Measurements from ENCODE around the gene PPP1R14D.

PPP1R14D gene

GRCh38 chr15:40838756-40839155, 10.2 kb upstream of the PPP1R14D start (continued):
- TF ChIP-seq ZNF239 (tag by site-specific recombination; IDR thresholded peaks at IDR 0.05): no peak
- no peak for TF ChIP-seq CTCF (tag by site-specific recombination; IDR thresholded peaks at IDR 0.05)
- no peak for TF ChIP-seq PRDM2 (tag by site-specific recombination; IDR thresholded peaks at IDR 0.05; ENCODE audit: borderline replicate concordance)
- no peak for TF ChIP-seq ZNF16 (tag by site-specific recombination; IDR thresholded peaks at IDR 0.05; ENCODE audit: low read depth)
- no peak for TF ChIP-seq ZNF324 (tag by site-specific recombination; IDR thresholded peaks at IDR 0.05)
- TF ChIP-seq ZNF707 (tag by site-specific recombination; IDR thresholded peaks at IDR 0.05): no peak
- TF ChIP-seq ZIC2 (tag by site-specific recombination; IDR thresholded peaks at IDR 0.05): no peak
- TF ChIP-seq ZBTB48 (tag by site-specific recombination; IDR thresholded peaks at IDR 0.05): no peak
- TF ChIP-seq ZNF518A (tag by site-specific recombination; conservative IDR thresholded peaks at IDR 0.05; ENCODE audit: low read depth): no peak

- no peaks in the 10 kb centered on the region for H3K9me3 ChIP-seq (ENCODE audit: control insufficient read depth, insufficient read depth, low read depth, low read length)
- CTCF ChIA-PET: no interaction called here
- no peak overlapping the region for H3K27ac ChIP-seq (ENCODE audit: extremely low read depth, low read depth, low read length)
- POLR2A ChIA-PET: interaction anchor here (0.5 kb wide), 1 partner anchor 489 kb away, joined by 7 read pairs; no protein-coding TSS in a partner anchor
- H3K36me3 ChIP-seq (ENCODE audit: control insufficient read depth in 2 of 2, insufficient read depth in 1 of 2, low read length in 2 of 2): no peaks in the 10 kb centered on the region
- H3K4me1 ChIP-seq (ENCODE audit: control insufficient read depth, insufficient read depth, low read length): no peaks in the 10 kb centered on the region
- H3K4me3 ChIP-seq (ENCODE audit: low read depth, low read length): no peak overlapping the region
- no peak for TF ChIP-seq ZNF366 (tag by site-specific recombination; conservative IDR thresholded peaks at IDR 0.05)
- no peak for TF ChIP-seq PRDM2 (tag by site-specific recombination; IDR thresholded peaks at IDR 0.05; ENCODE audit: borderline replicate concordance)
- TF ChIP-seq ZNF362 (tag by site-specific recombination; IDR thresholded peaks at IDR 0.05): no peak
- no peak for TF ChIP-seq ZNF114 (tag by site-specific recombination; IDR thresholded peaks at IDR 0.05)
- no peak for TF ChIP-seq ZNF514 (tag by site-specific recombination; IDR thresholded peaks at IDR 0.05)
These were observed 7.5 kb upstream of the PPP1R14D start for GRCh38 chr15:40836020-40836419.

All from HEK293 (cell line).